NCI-H526 treated with DMSO at 0.1 percent for 48 hours (cell line): ENCODE results near the gene SMYD3.

ENCODE experiments used
- DNase-seq: peaks from one replicate; lab custom pipeline; 2025; lab: John Stamatoyannopoulos, UW

Gene SMYD3

GRCh38 chr1:246214708-246215509, 292.2 kb downstream of the SMYD3 start:
- peak; percentile 87 for DNase-seq

DNA sequence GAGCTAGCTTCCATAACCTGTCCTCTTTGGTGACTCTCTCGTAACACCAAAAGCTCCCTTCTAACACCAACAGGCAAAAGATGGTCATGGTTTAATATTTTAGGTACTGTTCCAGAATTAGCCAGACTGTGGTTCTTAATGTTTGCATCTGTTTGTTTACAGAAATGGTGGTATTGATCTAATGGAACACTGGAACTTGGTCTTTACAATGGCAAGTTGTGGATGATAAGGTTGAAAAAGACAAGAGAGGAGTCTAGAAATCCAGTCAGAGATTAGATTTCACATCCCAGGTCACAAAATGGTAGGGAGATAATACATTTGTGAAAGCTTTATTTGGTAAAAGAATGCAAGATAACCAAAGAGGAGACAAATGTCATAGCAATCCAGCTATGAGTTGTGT, 293.1 kb downstream of the SMYD3 start:
- DNase-seq, result no peak

DNA sequence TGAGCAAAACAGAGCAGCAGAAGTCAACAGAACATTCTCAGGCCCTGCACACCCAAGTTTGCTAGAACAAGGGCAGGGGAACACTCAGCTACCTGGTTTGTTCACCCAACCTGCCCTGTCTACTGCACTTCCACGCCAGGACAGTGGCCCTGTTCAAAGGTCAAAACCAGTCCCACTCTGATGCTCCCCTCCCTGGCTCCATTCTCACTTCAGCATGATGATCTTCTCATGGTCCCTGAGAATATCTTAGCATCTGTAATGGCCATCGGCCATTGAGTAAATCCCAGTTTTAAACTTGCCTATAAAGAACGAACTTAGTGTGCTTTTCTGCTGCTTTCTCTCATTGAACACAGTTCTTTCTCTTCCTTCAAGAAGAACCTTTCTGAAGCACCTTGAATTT, 293.6 kb downstream of the SMYD3 start:
- no peak for DNase-seq

GRCh38 chr1:246213036-246213435, 294.0 kb downstream of the SMYD3 start:
- no peak for DNase-seq

- no peak for DNase-seq
Observed at GRCh38 chr1:246212013-246212412, 295.1 kb downstream of the SMYD3 start.

GRCh38 chr1:246210756-246211155, 296.3 kb downstream of the SMYD3 start:
- DNase-seq, result no peak

GRCh38 chr1:246208105-246208504, 299.0 kb downstream of the SMYD3 start:
- DNase-seq, result no peak

DNA sequence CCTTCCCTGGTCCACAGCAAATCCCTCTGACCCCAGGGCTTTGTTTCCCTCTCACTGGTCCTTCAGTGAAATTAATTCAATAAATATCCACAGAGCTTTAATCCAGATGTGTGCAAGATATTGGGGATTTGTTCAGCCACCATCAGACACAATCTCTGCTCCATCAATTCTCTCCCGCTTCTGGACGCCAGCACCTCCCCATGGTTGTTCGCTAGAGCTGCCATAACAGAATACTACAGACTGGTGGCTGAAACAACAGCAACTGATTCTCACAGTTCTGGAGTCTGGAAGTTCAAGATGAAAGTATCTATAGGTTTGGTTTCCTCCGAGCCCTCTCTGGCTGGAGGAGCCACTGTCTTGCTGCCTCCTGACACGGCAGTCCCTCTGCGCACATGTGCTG, 303.9 kb downstream of the SMYD3 start:
- no peak for DNase-seq

GRCh38 chr1:246200738-246201137, 306.3 kb downstream of the SMYD3 start:
- no peak for DNase-seq

DNA sequence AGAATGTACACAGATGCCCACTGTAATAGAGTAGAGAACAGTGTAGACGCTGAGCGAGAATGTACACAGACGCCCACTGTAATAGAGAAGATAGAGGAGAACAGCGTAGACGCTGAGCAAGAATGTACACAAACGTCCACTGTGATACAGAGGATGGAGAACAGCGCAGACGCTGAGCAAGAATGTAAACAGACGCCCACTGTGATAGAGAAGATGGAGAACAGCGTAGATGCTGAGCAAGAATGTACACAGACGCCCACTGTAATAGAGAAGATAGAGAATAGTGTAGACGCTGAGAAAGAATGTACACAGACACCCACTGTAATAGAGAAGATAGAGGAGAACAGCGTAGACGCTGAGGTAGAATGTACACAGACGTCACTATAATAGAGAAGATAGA, 306.9 kb downstream of the SMYD3 start:
- DNase-seq, result no peak

GRCh38 chr1:246199086-246199645, 307.9 kb downstream of the SMYD3 start:
- peak; percentile 79 for DNase-seq

GRCh38 chr1:246198115-246198816, 308.8 kb downstream of the SMYD3 start:
- DNase-seq, result peak; percentile 13

- DNase-seq, result no peak
Observed at GRCh38 chr1:246197076-246197475, 310.0 kb downstream of the SMYD3 start.

- no peak for DNase-seq
Observed at GRCh38 chr1:246195296-246195695, 311.8 kb downstream of the SMYD3 start.

- no peak for DNase-seq
Observed at GRCh38 chr1:246193537-246193936, 313.5 kb downstream of the SMYD3 start.

DNA sequence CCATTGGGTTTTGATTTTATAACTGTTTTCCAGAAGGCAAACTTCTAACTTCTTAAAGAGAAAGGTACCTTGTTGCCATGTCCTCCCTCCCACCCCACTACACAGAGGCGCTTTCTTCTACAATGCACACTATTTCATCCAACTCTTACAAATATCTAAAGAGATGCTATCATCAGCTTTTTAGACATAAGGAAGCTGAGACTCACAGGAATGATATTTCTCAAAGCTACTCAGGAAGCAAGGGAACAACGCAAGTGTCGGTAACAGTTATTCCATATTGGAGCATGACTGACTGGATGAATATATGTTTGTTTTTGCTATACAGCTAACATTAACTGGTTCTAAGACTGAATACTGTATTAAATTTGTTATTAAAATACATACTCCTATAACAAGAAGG, 318.0 kb downstream of the SMYD3 start:
- DNase-seq, result no peak

DNA sequence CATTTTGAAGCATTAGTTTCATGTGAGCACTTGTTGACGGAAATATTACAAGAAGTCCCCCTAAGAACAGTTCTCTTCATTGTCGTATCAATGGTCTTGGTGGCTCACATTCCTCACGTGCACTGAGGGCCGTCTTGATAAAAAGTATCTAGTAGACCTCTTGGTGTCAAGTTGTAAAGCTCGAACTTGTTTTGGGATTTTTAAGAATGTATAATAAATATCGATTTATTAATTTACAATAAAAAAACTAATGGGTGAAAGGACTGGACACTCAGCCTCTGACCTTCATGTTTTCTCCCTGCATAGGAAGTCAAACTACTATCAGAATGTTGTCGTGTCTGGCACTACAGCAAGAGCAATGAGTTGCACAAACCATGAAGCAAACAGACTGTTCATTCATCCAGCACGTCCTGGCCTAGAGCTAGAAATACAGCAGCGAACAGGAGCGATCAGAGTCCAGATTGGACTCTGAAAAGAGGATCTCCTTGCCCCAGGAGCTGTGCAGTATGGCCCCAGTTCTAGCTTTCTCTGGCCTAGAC, 319.2 kb downstream of the SMYD3 start:
- DNase-seq, result no peak

DNA sequence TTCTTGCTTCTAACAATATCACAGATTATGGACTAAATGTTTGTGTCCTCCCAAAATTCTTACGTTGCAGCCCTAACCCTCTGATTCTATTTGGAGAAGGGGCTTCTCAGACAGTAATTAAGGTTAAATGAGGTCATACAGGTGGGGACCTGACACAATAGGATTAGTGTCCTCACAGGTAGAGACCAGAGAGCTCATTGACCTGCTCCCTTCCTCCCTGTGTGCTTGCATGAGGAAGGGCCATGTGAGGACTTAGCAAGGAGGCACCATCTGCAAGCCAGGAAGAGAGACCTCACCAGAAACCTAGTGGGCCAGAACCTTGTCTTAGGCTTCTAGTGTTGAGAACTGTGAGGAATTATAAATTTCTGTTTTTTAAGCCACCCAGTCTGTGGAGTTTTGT, 322.6 kb downstream of the SMYD3 start:
- DNase-seq, result no peak

DNA sequence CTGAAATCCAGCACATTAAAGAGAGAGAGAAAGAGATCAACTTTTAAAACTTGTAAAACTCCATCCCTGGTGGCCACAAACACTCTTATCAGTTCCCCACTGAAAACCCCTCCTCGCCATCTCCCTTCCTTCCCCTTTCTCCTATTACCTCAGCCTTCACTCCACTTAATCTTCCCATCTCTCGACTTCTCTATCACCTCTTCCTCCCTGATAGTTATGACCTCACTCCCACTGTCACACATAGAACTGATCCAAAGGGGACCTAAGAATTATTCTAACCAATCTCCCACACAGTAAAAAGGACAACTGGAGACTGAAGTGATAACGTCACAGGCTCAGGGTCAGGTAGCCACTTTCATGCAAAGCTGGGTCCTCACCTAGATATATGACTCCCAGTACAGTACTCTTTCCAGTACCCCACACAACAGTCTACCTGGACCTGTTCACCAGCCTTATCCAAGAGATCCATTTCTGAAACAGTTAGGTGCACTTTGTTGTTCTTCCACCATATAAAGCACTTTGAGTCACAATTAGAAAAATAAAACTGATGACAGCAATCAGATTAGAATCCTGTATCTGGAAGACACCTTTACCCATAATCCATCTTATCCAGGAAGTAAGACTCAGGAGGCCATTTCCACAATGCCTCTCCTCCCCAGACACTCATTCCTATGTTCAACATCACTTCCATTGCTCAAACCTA, 324.8 kb downstream of the SMYD3 start:
- DNase-seq, result no peak

- DNase-seq, result peak; percentile 23
Observed at GRCh38 chr1:246181241-246181640, 325.8 kb downstream of the SMYD3 start.

DNA sequence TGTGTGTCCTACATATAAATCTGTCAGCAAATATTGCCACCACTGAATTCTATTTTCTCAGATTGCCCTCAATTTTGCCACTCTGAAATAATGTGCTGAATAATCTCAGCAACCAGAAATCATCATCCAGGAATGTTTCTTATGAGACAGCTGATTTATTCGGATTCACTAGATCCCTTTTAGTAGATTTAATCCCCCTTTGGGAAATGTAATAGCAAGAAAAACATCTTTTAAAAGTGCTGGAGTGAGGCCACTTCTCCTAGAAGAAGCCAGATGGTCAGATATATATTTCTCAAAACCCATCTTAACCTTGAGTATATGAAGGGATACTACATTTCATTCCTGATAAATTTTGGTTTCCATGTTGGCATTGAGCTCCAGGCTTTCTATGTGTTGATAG, 327.7 kb downstream of the SMYD3 start:
- DNase-seq, result no peak

DNA sequence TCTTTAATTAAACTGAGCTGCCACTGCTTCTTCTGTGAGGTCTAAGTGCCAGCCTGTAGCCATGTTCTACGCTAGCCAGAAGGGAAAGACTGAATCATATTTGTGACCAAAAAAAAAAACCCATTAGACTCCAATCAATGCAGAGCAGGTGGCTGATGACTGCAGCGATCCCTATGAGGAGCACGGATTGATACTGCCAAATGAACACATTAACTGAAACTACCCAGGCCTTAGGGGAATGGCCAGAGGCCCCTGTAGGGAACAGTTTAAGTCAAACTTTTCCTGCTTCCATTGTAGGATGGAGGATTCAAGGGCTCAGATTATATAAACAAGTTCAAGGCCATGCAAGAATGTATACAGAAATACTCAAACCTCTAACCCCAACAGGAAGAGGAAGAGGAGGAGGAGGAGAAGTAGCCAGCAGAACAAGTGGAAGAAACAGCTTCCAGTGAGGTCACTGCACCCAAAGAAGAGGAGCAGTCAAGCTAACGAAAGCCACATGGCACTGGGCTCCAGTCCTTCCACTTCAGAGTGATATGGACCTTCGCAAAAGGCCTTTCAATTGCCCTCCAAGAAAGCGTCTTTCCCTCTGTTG, 328.3 kb downstream of the SMYD3 start:
- DNase-seq, result no peak
